Neuronal stem cell (in vitro differentiated cells): Measurements from ENCODE around the gene RPL10A.
A peak's percentile ranks its signal among the peaks of the same experiment; 100 is the strongest.
"Not testable (repeated sequence)": the region's sequence is repeated elsewhere in the genome, so short reads cannot be mapped to it uniquely, and the experiment has no call there.

ENCODE experiments used
- DNase-seq: peaks from one replicate; pipeline ENCODE4 v3.0.0-alpha.2; 2013; ENCODE audit warnings: low spot score
- H2AFZ ChIP-seq: one replicate; pipeline ENCODE4 v1.6.1; 2013; ENCODE audit warnings: mild to moderate bottlenecking, low read length, inconsistent platforms
- H2AK5ac ChIP-seq: 2 replicates; pipeline ENCODE4 v1.6.1; 2013; ENCODE audit warnings: low read depth, mild to moderate bottlenecking, inconsistent platforms, low read length, moderate library complexity, mixed read lengths
- H2BK120ac ChIP-seq: 2 replicates; pipeline ENCODE4 v1.6.1; 2013; ENCODE audit warnings: low read depth, mild to moderate bottlenecking, inconsistent platforms, low read length, moderate library complexity, mixed read lengths
- H2BK12ac ChIP-seq: one replicate; pipeline ENCODE4 v1.6.1; 2013; ENCODE audit warnings: low read length, inconsistent platforms
- H2BK15ac ChIP-seq: 2 replicates; pipeline ENCODE4 v1.6.1; 2013; ENCODE audit warnings: mild to moderate bottlenecking, low read length, inconsistent platforms, mixed read lengths
- H2BK5ac ChIP-seq: one replicate; pipeline ENCODE4 v1.6.1; 2013; ENCODE audit warnings: inconsistent platforms, mild to moderate bottlenecking, low read length, moderate library complexity
- H3K14ac ChIP-seq: one replicate; pipeline ENCODE4 v1.6.1; 2013; ENCODE audit warnings: low read length, inconsistent platforms
- H3K18ac ChIP-seq: 2 replicates; pipeline ENCODE4 v1.6.1; 2013; ENCODE audit warnings: low read length, inconsistent platforms
- H3K23ac ChIP-seq: 2 replicates; pipeline ENCODE4 v1.6.1; 2013; ENCODE audit warnings: low read depth, mild to moderate bottlenecking, mixed read lengths, low read length, inconsistent platforms; ENCODE audit not compliant: poor library complexity
- H3K27ac ChIP-seq: replicated peaks from 3 replicates; pipeline ENCODE4 v1.5.1; 2013; ENCODE audit warnings: low read length, inconsistent platforms
- H3K27me3 ChIP-seq, 3 experiments: 2 replicates each; pipeline ENCODE4 v1.6.1; 2013; ENCODE audit warnings: low read length in 3 of 3, mild to moderate bottlenecking in 2 of 3, inconsistent platforms in 1 of 3, low read depth in 1 of 3, mixed read lengths in 1 of 3, moderate library complexity in 1 of 3; ENCODE audit not compliant: control insufficient read depth in 3 of 3, insufficient read depth in 3 of 3
- H3K36me3 ChIP-seq, 2 donors: replicated peaks in 1 of 2; 2 replicates each; pipeline ENCODE4 v1.6.1; 2013; ENCODE audit warnings: low read length in 2 of 2; ENCODE audit not compliant: control insufficient read depth in 2 of 2, insufficient read depth in 2 of 2
- H3K4ac ChIP-seq: 2 replicates; pipeline ENCODE4 v1.6.1; 2013; ENCODE audit warnings: inconsistent platforms, mild to moderate bottlenecking, low read length, moderate library complexity
- H3K4me1 ChIP-seq, 2 donors: 1 replicate in 1 of 2; 2 replicates in 1 of 2; pipeline ENCODE4 v1.6.1; 2013; ENCODE audit warnings: low read length in 2 of 2, low read depth in 1 of 2; ENCODE audit not compliant: control insufficient read depth in 2 of 2, insufficient read depth in 1 of 2
- H3K4me2 ChIP-seq: one replicate; pipeline ENCODE4 v1.6.1; 2013; ENCODE audit warnings: mild to moderate bottlenecking, low read length, inconsistent platforms; ENCODE audit not compliant: insufficient read depth, poor library complexity, severe bottlenecking
- H3K4me3 ChIP-seq, 2 donors: 2 replicates each; pipeline ENCODE4 v1.5.1; 2013; ENCODE audit warnings: low read length in 2 of 2, mild to moderate bottlenecking in 2 of 2, inconsistent platforms in 1 of 2, moderate library complexity in 1 of 2
- H3K79me1 ChIP-seq: one replicate; pipeline ENCODE4 v1.6.1; 2013; ENCODE audit warnings: low read depth, mild to moderate bottlenecking, inconsistent platforms, low read length, moderate library complexity
- H3K9ac ChIP-seq: one replicate; pipeline ENCODE4 v1.6.1; 2013; ENCODE audit warnings: mild to moderate bottlenecking, low read depth, low read length, inconsistent platforms; ENCODE audit not compliant: poor library complexity
- H3K9me3 ChIP-seq, 2 donors: replicated peaks in 1 of 2; 2 replicates each; pipeline versions ENCODE3 to v1.6.1; 2013; ENCODE audit warnings: low read length in 2 of 2, mild to moderate bottlenecking in 2 of 2, inconsistent platforms in 1 of 2, low read depth in 1 of 2, mixed read lengths in 1 of 2, moderate library complexity in 1 of 2; ENCODE audit not compliant: control insufficient read depth in 2 of 2, insufficient read depth in 1 of 2
- H4K8ac ChIP-seq: one replicate; pipeline ENCODE4 v1.6.1; 2013; ENCODE audit warnings: low read depth, mild to moderate bottlenecking, inconsistent platforms, low read length, moderate library complexity
- H4K91ac ChIP-seq: one replicate; pipeline ENCODE4 v1.6.1; 2013; ENCODE audit warnings: low read length, low read depth, mild to moderate bottlenecking, inconsistent platforms; ENCODE audit not compliant: poor library complexity
- WGBS, 2 donors: extraction: QIAGEN DNeasy Blood & Tissue Kit; methylation state at CpG; one replicate each; pipeline ENCODE4 v1.1.7; 2013; ENCODE audit warnings: missing lambda C conversion rate in 2 of 2, mixed read lengths in 1 of 2; ENCODE audit not compliant: insufficient read length in 2 of 2, insufficient replicate concordance in 1 of 2; ENCODE audit errors: extremely low coverage in 2 of 2; 5-methylcytosine and 5-hydroxymethylcytosine counted together

The RPL10A gene

DNA sequence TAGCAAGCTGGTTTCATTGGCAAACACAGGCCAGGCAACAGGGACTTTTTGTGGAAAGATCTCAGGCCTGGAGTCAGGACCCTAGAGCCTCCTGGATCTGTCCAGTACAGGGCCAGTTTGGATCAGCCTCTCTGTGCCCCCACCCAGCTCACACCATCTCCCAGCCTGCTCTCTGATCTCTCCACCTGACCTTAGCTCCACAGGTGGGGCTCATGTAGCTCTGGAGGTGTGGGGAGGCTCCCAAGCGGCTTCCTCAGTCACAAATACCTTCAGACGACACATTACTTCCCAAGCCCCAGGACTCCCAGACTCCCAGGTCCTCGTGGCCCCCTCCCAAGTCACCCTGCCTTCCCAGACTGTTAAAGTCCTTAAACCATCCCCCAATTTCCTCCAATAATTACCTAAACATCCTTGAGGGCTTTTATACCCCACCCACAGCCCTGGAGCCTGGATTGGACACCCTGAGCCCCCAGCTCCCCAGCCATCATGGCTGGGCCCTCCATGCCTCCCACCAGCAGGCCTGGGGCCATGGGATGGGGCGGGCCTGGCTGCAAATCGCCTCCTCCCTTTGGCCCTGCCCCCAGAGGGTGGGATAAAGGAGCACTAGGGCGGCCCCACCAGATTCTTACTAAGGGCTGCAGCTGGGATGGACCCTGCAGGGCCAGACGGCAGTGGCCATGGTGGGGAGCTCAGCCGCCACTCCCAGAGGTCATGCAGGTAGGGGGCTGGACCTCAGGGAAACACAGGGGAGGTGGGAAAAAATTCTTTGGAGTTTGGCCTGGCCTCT, 31.9 kb upstream of the RPL10A start:
- Histone ChIP-seq H2BK12ac (no peak overlapping the region), H3K4me3 (no peak overlapping the region), H2BK5ac (no peak overlapping the region), H3K36me3 (no peaks in the 10 kb centered on the region), H3K9ac (no peak overlapping the region), H3K23ac (no peak overlapping the region), H3K9me3 (no peaks in the 10 kb centered on the region), H4K91ac (no peak overlapping the region), H3K79me1 (no peaks in the 10 kb centered on the region), H3K14ac (no peak overlapping the region), H2BK120ac (no peak overlapping the region), H2BK15ac (no peak overlapping the region), H4K8ac (no peak overlapping the region), H3K4me1 (peaks cover 0 to 1% of the 10 kb centered on the region in 2 donors), H3K4ac (no peak overlapping the region), H3K27ac (no peak overlapping the region), H3K27me3 (no peaks in the 10 kb centered on the region), H3K18ac (no peak overlapping the region), H2AFZ (no peak overlapping the region), H2AK5ac (no peak overlapping the region), H3K4me2 (no peak overlapping the region)
- no peak for DNase-seq
- no CpG with 5 or more reads among the region's 8 CpGs for WGBS, 2 donors

DNA sequence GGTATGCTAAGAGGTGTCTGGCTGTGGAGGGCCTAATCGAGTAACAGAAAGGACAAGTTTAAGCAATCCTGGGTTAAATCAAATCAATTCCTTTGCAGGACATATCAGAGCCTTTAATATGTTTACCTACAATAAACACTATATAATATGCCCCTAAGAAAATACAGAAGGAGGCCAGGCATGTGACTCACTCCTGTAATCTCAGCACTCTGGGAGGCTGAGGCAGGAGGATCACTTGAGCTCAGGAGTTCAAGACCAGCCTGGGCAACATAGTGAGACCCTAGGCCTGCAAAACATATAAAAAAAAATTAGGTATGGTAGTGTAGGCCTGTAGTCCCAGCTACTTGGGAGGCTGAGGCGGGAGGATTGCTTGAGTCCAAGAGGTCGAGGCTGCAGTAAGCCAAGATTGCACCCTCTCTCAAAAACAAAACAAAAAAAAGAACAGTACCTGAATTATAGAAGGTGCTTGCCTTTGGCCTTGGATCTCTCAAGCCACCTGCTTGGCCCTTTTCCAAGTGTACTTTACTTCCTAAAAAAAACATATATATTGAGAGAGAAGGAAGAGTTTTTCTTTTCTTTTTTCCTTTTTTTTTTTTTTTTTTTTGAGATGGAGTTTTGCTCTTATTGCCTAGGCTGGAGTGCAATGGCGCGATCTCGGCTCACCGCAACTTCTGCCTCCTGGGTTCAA, 29.7 kb upstream of the RPL10A start:
- H3K18ac ChIP-seq, result not testable (repeated sequence)

DNA sequence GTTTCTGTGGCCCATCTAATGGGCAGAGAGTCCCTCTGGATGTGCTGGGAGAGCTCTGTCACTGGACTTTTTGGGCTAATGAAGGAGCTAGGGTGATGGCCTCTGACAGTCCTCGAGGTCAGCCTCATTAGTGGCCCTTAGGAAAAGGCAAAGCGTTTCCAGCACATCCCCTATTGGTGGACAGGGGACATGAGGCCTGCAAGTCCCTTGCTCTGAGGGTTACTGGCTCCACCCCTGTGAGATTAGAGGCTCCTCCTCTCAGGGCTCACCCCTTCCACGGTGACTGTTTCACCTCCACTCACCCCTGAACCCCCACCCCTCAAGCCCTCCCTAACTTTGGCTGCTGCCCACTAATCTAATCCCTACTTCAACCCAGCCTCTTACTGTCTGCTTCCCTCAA, 28.9 kb upstream of the RPL10A start:
- Histone ChIP-seq H2AK5ac (no peak overlapping the region), H3K9ac (no peak overlapping the region), H3K4me1 (peaks cover 0 to 1% of the 10 kb centered on the region in 2 donors), H3K9me3 (no peaks in the 10 kb centered on the region), H3K4ac (no peak overlapping the region), H3K23ac (no peak overlapping the region), H3K27ac (no peak overlapping the region), H2BK120ac (no peak overlapping the region), H3K27me3 (no peaks in the 10 kb centered on the region), H4K8ac (no peak overlapping the region), H2BK5ac (no peak overlapping the region), H3K36me3 (no peaks in the 10 kb centered on the region), H2AFZ (no peak overlapping the region), H3K79me1 (no peaks in the 10 kb centered on the region), H4K91ac (no peak overlapping the region), H2BK12ac (no peak overlapping the region), H3K4me2 (no peak overlapping the region), H2BK15ac (no peak overlapping the region), H3K18ac (no peak overlapping the region), H3K4me3 (no peak overlapping the region), H3K14ac (no peak overlapping the region)
- WGBS, 2 donors, result no CpG with 5 or more reads among the region's 3 CpGs
- no peak for DNase-seq

More for the DNA sequence above, 29.7 kb upstream of the RPL10A start:
- not testable (repeated sequence) for DNase-seq, H3K4me3 ChIP-seq, H3K27me3 ChIP-seq, H4K8ac ChIP-seq, H3K23ac ChIP-seq, H3K36me3 ChIP-seq, H2AFZ ChIP-seq, H3K4me1 ChIP-seq, H2AK5ac ChIP-seq, H4K91ac ChIP-seq, H2BK5ac ChIP-seq, H3K4me2 ChIP-seq, H2BK12ac ChIP-seq, H3K14ac ChIP-seq, H2BK15ac ChIP-seq, H3K9me3 ChIP-seq, H3K27ac ChIP-seq, H3K9ac ChIP-seq, H3K79me1 ChIP-seq, H2BK120ac ChIP-seq, H3K4ac ChIP-seq
- no CpG with 5 or more reads among the region's 7 CpGs for WGBS, 2 donors

DNA sequence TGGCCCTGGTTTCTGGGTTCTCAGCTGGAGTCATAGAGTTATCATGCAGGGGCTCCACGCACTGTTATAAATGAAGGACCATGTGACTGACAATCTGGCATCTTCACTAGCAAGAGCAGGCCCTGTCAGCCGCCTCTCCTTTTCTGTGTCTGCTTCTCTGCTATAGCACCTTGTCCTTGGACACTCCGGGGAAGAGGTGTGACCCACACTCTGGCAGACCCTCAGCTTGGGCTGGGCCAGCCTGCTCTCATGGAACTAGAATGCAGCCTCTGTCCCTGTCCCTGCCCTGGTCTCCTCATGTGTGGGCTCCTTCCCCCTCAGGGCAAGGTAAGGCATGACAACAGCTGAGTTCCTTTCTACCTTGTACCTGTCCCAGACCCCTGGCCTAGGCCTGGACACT, 27.0 kb upstream of the RPL10A start:
- Histone ChIP-seq H3K14ac (peak overlapping the region; percentile 47), H3K4me2 (no peak overlapping the region), H3K27ac (no peak overlapping the region), H2AFZ (no peak overlapping the region), H4K8ac (no peak overlapping the region), H3K9ac (no peak overlapping the region), H3K4me1 (peaks cover 0 to 1% of the 10 kb centered on the region in 2 donors), H3K27me3 (no peaks in the 10 kb centered on the region), H3K79me1 (peaks cover 2% of the 10 kb centered on the region), H3K18ac (peak overlapping the region; percentile 52), H2AK5ac (no peak overlapping the region), H3K4me3 (no peak overlapping the region), H3K9me3 (no peaks in the 10 kb centered on the region), H3K23ac (no peak overlapping the region), H2BK12ac (peak overlapping the region; percentile 84), H2BK5ac (peak overlapping the region; percentile 94), H4K91ac (no peak overlapping the region), H2BK120ac (no peak overlapping the region), H3K36me3 (no peaks in the 10 kb centered on the region), H3K4ac (no peak overlapping the region), H2BK15ac (no peak overlapping the region)
- DNase-seq, result no peak
- no CpG with 5 or more reads among the region's 3 CpGs for WGBS, 2 donors
